ENCODE measurements around the gene EGFR. TPM values are rescaled to one million over a fixed set of nuclear protein-coding genes. Genes with fewer than 3 reads are reported as not detected.

Gene EGFR
- total RNA-seq, 2 experiments from 2014 or later: not detected

GRCh38 chr7:55177068-55177530 is 158.3 kb downstream of the EGFR start:
- Mint-ChIP-seq H3K9me3 (ENCODE audit: insufficient read depth) (no peaks in the 10 kb centered on the region), H3K4me1 (ENCODE audit: low read depth) (no peaks in the 10 kb centered on the region), H3K27ac (no peak overlapping the region), H3K36me3 (ENCODE audit: low read depth) (no peaks in the 10 kb centered on the region), H3K4me3 (no peak overlapping the region), H3K27me3 (ENCODE audit: low read depth) (no peaks in the 10 kb centered on the region)
- CTCF ChIA-PET: no interaction called here
- DNase-seq (no peak), ATAC-seq (no peak)
- POLR2A ChIA-PET: no interaction called here

GRCh38 chr7:55177589-55178261 is 158.9 kb downstream of the EGFR start:
- Mint-ChIP-seq H3K4me3 (no peak overlapping the region), H3K4me1 (ENCODE audit: low read depth) (no peaks in the 10 kb centered on the region), H3K27ac (no peak overlapping the region), H3K27me3 (ENCODE audit: low read depth) (no peaks in the 10 kb centered on the region), H3K9me3 (ENCODE audit: insufficient read depth) (no peaks in the 10 kb centered on the region), H3K36me3 (ENCODE audit: low read depth) (no peaks in the 10 kb centered on the region)
- ChIA-PET CTCF (no interaction called here), POLR2A (no interaction called here)
- ATAC-seq (no peak), DNase-seq (no peak)

GRCh38 chr7:55178292-55178862 is 159.6 kb downstream of the EGFR start:
- H3K27ac Mint-ChIP-seq: no peak overlapping the region
- no peaks in the 10 kb centered on the region for H3K9me3 Mint-ChIP-seq (ENCODE audit: insufficient read depth)
- no peaks in the 10 kb centered on the region for H3K4me1 Mint-ChIP-seq (ENCODE audit: low read depth)
- DNase-seq (no peak), ATAC-seq (no peak)
- H3K4me3 Mint-ChIP-seq: no peak overlapping the region
- ChIA-PET POLR2A (no interaction called here), CTCF (no interaction called here)
- no peaks in the 10 kb centered on the region for H3K36me3 Mint-ChIP-seq (ENCODE audit: low read depth)
- H3K27me3 Mint-ChIP-seq (ENCODE audit: low read depth): no peaks in the 10 kb centered on the region

- Mint-ChIP-seq H3K4me3 (no peak overlapping the region), H3K4me1 (ENCODE audit: low read depth) (no peaks in the 10 kb centered on the region), H3K27ac (no peak overlapping the region), H3K36me3 (ENCODE audit: low read depth) (no peaks in the 10 kb centered on the region), H3K27me3 (ENCODE audit: low read depth) (no peaks in the 10 kb centered on the region), H3K9me3 (ENCODE audit: insufficient read depth) (no peaks in the 10 kb centered on the region)
- ATAC-seq: no peak
- POLR2A ChIA-PET: no interaction called here
- no peak for DNase-seq
- CTCF ChIA-PET: no interaction called here
Observed at GRCh38 chr7:55178863-55179773, 160.3 kb downstream of the EGFR start.

GRCh38 chr7:55179931-55180682 is 161.3 kb downstream of the EGFR start:
- no peak overlapping the region for H3K4me3 Mint-ChIP-seq
- no peaks in the 10 kb centered on the region for H3K9me3 Mint-ChIP-seq (ENCODE audit: insufficient read depth)
- POLR2A ChIA-PET: no interaction called here
- no peaks in the 10 kb centered on the region for H3K4me1 Mint-ChIP-seq (ENCODE audit: low read depth)
- DNase-seq (no peak), ATAC-seq (no peak)
- CTCF ChIA-PET: no interaction called here
- no peaks in the 10 kb centered on the region for H3K36me3 Mint-ChIP-seq (ENCODE audit: low read depth)
- no peak overlapping the region for H3K27ac Mint-ChIP-seq
- no peaks in the 10 kb centered on the region for H3K27me3 Mint-ChIP-seq (ENCODE audit: low read depth)

GRCh38 chr7:55180963-55181542 is 162.2 kb downstream of the EGFR start:
- H3K27me3 Mint-ChIP-seq (ENCODE audit: low read depth): no peaks in the 10 kb centered on the region
- no peak overlapping the region for H3K4me3 Mint-ChIP-seq
- DNase-seq: no peak
- no peak for ATAC-seq
- ChIA-PET CTCF (no interaction called here), POLR2A (no interaction called here)
- H3K9me3 Mint-ChIP-seq (ENCODE audit: insufficient read depth): no peaks in the 10 kb centered on the region
- H3K4me1 Mint-ChIP-seq (ENCODE audit: low read depth): no peaks in the 10 kb centered on the region
- H3K36me3 Mint-ChIP-seq (ENCODE audit: low read depth): no peaks in the 10 kb centered on the region
- no peak overlapping the region for H3K27ac Mint-ChIP-seq

GRCh38 chr7:55181762-55182161 is 162.9 kb downstream of the EGFR start:
- Mint-ChIP-seq H3K9me3 (ENCODE audit: insufficient read depth) (no peaks in the 10 kb centered on the region), H3K4me3 (no peak overlapping the region), H3K27ac (no peak overlapping the region), H3K4me1 (ENCODE audit: low read depth) (no peaks in the 10 kb centered on the region), H3K36me3 (ENCODE audit: low read depth) (no peaks in the 10 kb centered on the region), H3K27me3 (ENCODE audit: low read depth) (no peaks in the 10 kb centered on the region)
- ChIA-PET POLR2A (no interaction called here), CTCF (no interaction called here)
- ATAC-seq (no peak), DNase-seq (no peak)

- ChIA-PET CTCF (no interaction called here), POLR2A (no interaction called here)
- ATAC-seq: no peak
- H3K9me3 Mint-ChIP-seq (ENCODE audit: insufficient read depth): no peaks in the 10 kb centered on the region
- no peak overlapping the region for H3K27ac Mint-ChIP-seq
- no peaks in the 10 kb centered on the region for H3K4me1 Mint-ChIP-seq (ENCODE audit: low read depth)
- no peak overlapping the region for H3K4me3 Mint-ChIP-seq
- DNase-seq: no peak
- H3K27me3 Mint-ChIP-seq (ENCODE audit: low read depth): no peaks in the 10 kb centered on the region
- H3K36me3 Mint-ChIP-seq (ENCODE audit: low read depth): no peaks in the 10 kb centered on the region
Observed at GRCh38 chr7:55183897-55184296, 165.1 kb downstream of the EGFR start.

GRCh38 chr7:55185321-55185802 is 166.5 kb downstream of the EGFR start:
- H3K9me3 Mint-ChIP-seq (ENCODE audit: insufficient read depth): no peaks in the 10 kb centered on the region
- POLR2A ChIA-PET: no interaction called here
- CTCF ChIA-PET: no interaction called here
- H3K36me3 Mint-ChIP-seq (ENCODE audit: low read depth): no peaks in the 10 kb centered on the region
- H3K4me1 Mint-ChIP-seq (ENCODE audit: low read depth): no peaks in the 10 kb centered on the region
- ATAC-seq: no peak
- H3K27ac Mint-ChIP-seq: no peak overlapping the region
- no peaks in the 10 kb centered on the region for H3K27me3 Mint-ChIP-seq (ENCODE audit: low read depth)
- DNase-seq: no peak
- no peak overlapping the region for H3K4me3 Mint-ChIP-seq

GRCh38 chr7:55185941-55186609 is 167.3 kb downstream of the EGFR start:
- Mint-ChIP-seq H3K9me3 (ENCODE audit: insufficient read depth) (no peaks in the 10 kb centered on the region), H3K27me3 (ENCODE audit: low read depth) (no peaks in the 10 kb centered on the region), H3K36me3 (ENCODE audit: low read depth) (no peaks in the 10 kb centered on the region), H3K27ac (no peak overlapping the region), H3K4me3 (no peak overlapping the region), H3K4me1 (ENCODE audit: low read depth) (no peaks in the 10 kb centered on the region)
- CTCF ChIA-PET: no interaction called here
- ATAC-seq (no peak), DNase-seq (no peak)
- POLR2A ChIA-PET: no interaction called here

GRCh38 chr7:55187701-55188491 is 169.1 kb downstream of the EGFR start:
- ATAC-seq (no peak), DNase-seq (no peak)
- POLR2A ChIA-PET: no interaction called here
- no peak overlapping the region for H3K4me3 Mint-ChIP-seq
- H3K27ac Mint-ChIP-seq: no peak overlapping the region
- no peaks in the 10 kb centered on the region for H3K9me3 Mint-ChIP-seq (ENCODE audit: insufficient read depth)
- H3K36me3 Mint-ChIP-seq (ENCODE audit: low read depth): no peaks in the 10 kb centered on the region
- no peaks in the 10 kb centered on the region for H3K27me3 Mint-ChIP-seq (ENCODE audit: low read depth)
- H3K4me1 Mint-ChIP-seq (ENCODE audit: low read depth): no peaks in the 10 kb centered on the region
- CTCF ChIA-PET: interaction anchor here (0.6 kb wide), 1 partner anchor 67 kb away, joined by 3 read pairs; no protein-coding TSS in a partner anchor
